ENCODE data around the gene CATSPER1. TPM values are rescaled to one million over a fixed set of nuclear protein-coding genes. Genes with fewer than 3 reads are reported as not detected.

Gene CATSPER1
- total RNA-seq, 1 experiment from 2014 or later = 4.2 TPM

- DNase-seq = no peak
- Histone ChIP-seq H3K36me3 (ENCODE audit: low read depth) (peaks cover 38% of the 10 kb centered on the region), H3K9me2 (ENCODE audit: insufficient read depth) (no peaks in the 10 kb centered on the region), H3K9me3 (ENCODE audit: insufficient read depth, low read depth) (no peaks in the 10 kb centered on the region), H3K27me3 (ENCODE audit: insufficient read depth, low read depth) (no peaks in the 10 kb centered on the region), H3K4me2 (peak overlapping the region; percentile 76), H3F3A (ENCODE audit: insufficient read depth, low read depth) (peaks cover 63% of the 10 kb centered on the region), H3K4me3 (peak overlapping the region; percentile 58; the same call in 1 of the 2 replicates), H3K4me1 (replicated peaks; ENCODE audit: insufficient read depth) (peaks cover 22% of the 10 kb centered on the region), H3K27ac (no peak overlapping the region), H2AFZ (no peak overlapping the region), H4K20me1 (ENCODE audit: insufficient read depth) (peaks cover 26% of the 10 kb centered on the region), H3K79me2 (ENCODE audit: low read depth) (peaks cover 25% of the 10 kb centered on the region)
- CTCF ChIA-PET = interaction anchor here (0.6 to 1.8 kb wide), 6 partner anchors 12 to 181 kb away, joined by 3 to 25 read pairs (median 6); partner anchors contain the start of gene FIBP
- TSS peak; percentile 60 for BruUV-seq (replicated peaks)
- intact Hi-C loops (cut with micrococcal nuclease; ENCODE audit: unreplicated experiment) = loop anchor here (1.0 to 10.0 kb wide), 3 partner anchors 65 to 184 kb away; partner anchors contain the start of gene FIBP
- POLR2A ChIA-PET (ENCODE audit: unreplicated experiment) = interaction anchor here (0.7 kb wide), 1 partner anchor 135 kb away, joined by 5 read pairs; no protein-coding TSS in a partner anchor
- no peak for TF ChIP-seq EZH2 (IDR thresholded peaks at IDR 0.05; ENCODE audit: low read depth)
- TF ChIP-seq, protein P1, sequence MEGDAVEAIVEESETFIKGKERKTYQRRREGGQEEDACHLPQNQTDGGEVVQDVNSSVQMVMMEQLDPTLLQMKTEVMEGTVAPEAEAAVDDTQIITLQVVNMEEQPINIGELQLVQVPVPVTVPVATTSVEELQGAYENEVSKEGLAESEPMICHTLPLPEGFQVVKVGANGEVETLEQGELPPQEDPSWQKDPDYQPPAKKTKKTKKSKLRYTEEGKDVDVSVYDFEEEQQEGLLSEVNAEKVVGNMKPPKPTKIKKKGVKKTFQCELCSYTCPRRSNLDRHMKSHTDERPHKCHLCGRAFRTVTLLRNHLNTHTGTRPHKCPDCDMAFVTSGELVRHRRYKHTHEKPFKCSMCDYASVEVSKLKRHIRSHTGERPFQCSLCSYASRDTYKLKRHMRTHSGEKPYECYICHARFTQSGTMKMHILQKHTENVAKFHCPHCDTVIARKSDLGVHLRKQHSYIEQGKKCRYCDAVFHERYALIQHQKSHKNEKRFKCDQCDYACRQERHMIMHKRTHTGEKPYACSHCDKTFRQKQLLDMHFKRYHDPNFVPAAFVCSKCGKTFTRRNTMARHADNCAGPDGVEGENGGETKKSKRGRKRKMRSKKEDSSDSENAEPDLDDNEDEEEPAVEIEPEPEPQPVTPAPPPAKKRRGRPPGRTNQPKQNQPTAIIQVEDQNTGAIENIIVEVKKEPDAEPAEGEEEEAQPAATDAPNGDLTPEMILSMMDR (conservative IDR thresholded peaks at IDR 0.05) = no peak; the same call in 1 of the 2 replicates
Measured at GRCh38 chr11:66068923-66069714, 42.8 kb upstream of the CATSPER1 start.

GRCh38 chr11:66068154-66068821 is 42.0 kb upstream of the CATSPER1 start:
- Histone ChIP-seq H2AFZ (no peak overlapping the region), H3K36me3 (ENCODE audit: low read depth) (peaks cover 43% of the 10 kb centered on the region), H3K27ac (no peak overlapping the region; the same call in 1 of the 2 replicates), H4K20me1 (ENCODE audit: insufficient read depth) (peaks cover 26% of the 10 kb centered on the region), H3K9me2 (ENCODE audit: insufficient read depth) (no peaks in the 10 kb centered on the region), H3F3A (ENCODE audit: insufficient read depth, low read depth) (peaks cover 70% of the 10 kb centered on the region), H3K9me3 (ENCODE audit: insufficient read depth, low read depth) (no peaks in the 10 kb centered on the region), H3K4me3 (no peak overlapping the region), H3K27me3 (ENCODE audit: insufficient read depth, low read depth) (no peaks in the 10 kb centered on the region), H3K4me2 (no peak overlapping the region), H3K79me2 (ENCODE audit: low read depth) (peaks cover 25% of the 10 kb centered on the region), H3K4me1 (replicated peaks; ENCODE audit: insufficient read depth) (peaks cover 22% of the 10 kb centered on the region)
- peak; percentile 51 to 82 for DNase-seq
- intact Hi-C loops (cut with micrococcal nuclease; ENCODE audit: unreplicated experiment) = loop anchor here (1.0 to 10.0 kb wide), 3 partner anchors 66 to 183 kb away; partner anchors contain the start of gene FIBP
- BruUV-seq (replicated peaks) = no TSS peak
- TF ChIP-seq, protein P1 (conservative IDR thresholded peaks at IDR 0.05) = peak; percentile 97
- no peak for TF ChIP-seq EZH2 (IDR thresholded peaks at IDR 0.05; ENCODE audit: low read depth)
- ChIA-PET CTCF (interaction anchor here (0.7 to 1.8 kb wide), 7 partner anchors 13 to 180 kb away, joined by 3 to 25 read pairs (median 4); partner anchors contain the start of gene FIBP), POLR2A (ENCODE audit: unreplicated experiment) (interaction anchor here (0.6 kb wide), 1 partner anchor 65 kb away, joined by 4 read pairs; no protein-coding TSS in a partner anchor)

DNA sequence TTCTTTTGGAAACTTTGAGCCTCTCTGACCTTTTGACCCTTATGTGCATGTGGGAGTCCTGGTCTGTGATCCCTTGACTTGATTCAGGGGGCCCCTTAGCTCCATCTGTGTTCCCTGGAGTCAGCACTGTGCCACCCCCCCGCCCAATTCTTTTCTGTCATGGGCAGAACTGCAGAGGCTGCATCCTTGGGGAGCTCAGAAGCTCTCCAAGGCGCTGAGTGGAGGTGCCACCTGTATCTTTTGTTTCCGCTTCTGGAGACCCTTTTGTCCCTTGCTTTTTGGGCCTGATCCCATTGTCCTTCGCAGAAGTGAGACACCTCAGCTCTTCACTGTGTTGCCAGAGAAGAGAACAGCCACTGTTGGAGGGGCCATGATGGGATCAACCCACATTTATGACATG is 41.4 kb upstream of the CATSPER1 start:
- intact Hi-C loops (cut with micrococcal nuclease; ENCODE audit: unreplicated experiment) = loop anchor here (1.0 to 10.0 kb wide), 3 partner anchors 67 to 183 kb away; partner anchors contain the start of gene FIBP
- H3K27me3 ChIP-seq (ENCODE audit: insufficient read depth, low read depth) = no peaks in the 10 kb centered on the region
- peaks cover 19% of the 10 kb centered on the region for H3K79me2 ChIP-seq (ENCODE audit: low read depth)
- peaks cover 22% of the 10 kb centered on the region for H3K4me1 ChIP-seq (replicated peaks; ENCODE audit: insufficient read depth)
- H3K27ac ChIP-seq = no peak overlapping the region; the same call in 1 of the 2 replicates
- H3K36me3 ChIP-seq (ENCODE audit: low read depth) = peaks cover 50% of the 10 kb centered on the region
- no peaks in the 10 kb centered on the region for H3K9me3 ChIP-seq (ENCODE audit: insufficient read depth, low read depth)
- no peak overlapping the region for H3K4me2 ChIP-seq
- no TSS peak for BruUV-seq (replicated peaks)
- no peak overlapping the region for H2AFZ ChIP-seq
- peaks cover 70% of the 10 kb centered on the region for H3F3A ChIP-seq (ENCODE audit: insufficient read depth, low read depth)
- ChIA-PET CTCF (interaction anchor here (0.7 to 1.8 kb wide), 3 partner anchors 22 to 160 kb away, joined by 3 to 4 read pairs (median 3); no protein-coding TSS in a partner anchor), POLR2A (ENCODE audit: unreplicated experiment) (interaction anchor here (0.6 kb wide), 1 partner anchor 65 kb away, joined by 4 read pairs; no protein-coding TSS in a partner anchor)
- DNase-seq = no peak
- no peak overlapping the region for H3K4me3 ChIP-seq
- H4K20me1 ChIP-seq (ENCODE audit: insufficient read depth) = peaks cover 26% of the 10 kb centered on the region
- TF ChIP-seq, protein P1 (conservative IDR thresholded peaks at IDR 0.05) = no peak
- no peak for TF ChIP-seq EZH2 (IDR thresholded peaks at IDR 0.05; ENCODE audit: low read depth)
- H3K9me2 ChIP-seq (ENCODE audit: insufficient read depth) = no peaks in the 10 kb centered on the region
